Measurements from ENCODE around the gene HAP1.

DNA sequence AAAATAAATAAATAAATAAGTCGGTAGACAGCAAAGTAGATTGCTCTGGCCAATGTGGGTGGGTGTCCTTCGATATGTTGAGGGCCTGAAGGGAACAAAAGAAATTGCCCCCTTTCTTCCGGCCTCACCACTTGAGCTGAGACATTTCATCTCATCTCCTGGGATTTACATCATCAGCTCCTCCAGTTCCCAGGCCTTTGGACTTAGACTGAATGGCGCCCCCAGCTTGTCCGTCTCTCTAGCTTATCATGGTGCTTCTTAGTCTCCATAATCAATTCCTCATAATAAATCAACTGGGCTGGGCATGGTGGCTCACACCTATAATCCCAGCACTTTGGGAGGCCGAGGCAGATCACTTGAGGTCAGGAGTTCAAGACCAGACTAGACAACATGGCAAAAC, 13.8 kb upstream of the HAP1 start:
- TF ChIP-seq, protein P1, sequence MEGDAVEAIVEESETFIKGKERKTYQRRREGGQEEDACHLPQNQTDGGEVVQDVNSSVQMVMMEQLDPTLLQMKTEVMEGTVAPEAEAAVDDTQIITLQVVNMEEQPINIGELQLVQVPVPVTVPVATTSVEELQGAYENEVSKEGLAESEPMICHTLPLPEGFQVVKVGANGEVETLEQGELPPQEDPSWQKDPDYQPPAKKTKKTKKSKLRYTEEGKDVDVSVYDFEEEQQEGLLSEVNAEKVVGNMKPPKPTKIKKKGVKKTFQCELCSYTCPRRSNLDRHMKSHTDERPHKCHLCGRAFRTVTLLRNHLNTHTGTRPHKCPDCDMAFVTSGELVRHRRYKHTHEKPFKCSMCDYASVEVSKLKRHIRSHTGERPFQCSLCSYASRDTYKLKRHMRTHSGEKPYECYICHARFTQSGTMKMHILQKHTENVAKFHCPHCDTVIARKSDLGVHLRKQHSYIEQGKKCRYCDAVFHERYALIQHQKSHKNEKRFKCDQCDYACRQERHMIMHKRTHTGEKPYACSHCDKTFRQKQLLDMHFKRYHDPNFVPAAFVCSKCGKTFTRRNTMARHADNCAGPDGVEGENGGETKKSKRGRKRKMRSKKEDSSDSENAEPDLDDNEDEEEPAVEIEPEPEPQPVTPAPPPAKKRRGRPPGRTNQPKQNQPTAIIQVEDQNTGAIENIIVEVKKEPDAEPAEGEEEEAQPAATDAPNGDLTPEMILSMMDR (IDR thresholded peaks at IDR 0.05) = no peak
- TF ChIP-seq POLR2A (IDR thresholded peaks at IDR 0.05) = no peak
